Neural crest cell (in vitro differentiated cells): ENCODE data around the gene INMT. TPM values are rescaled to one million over a fixed set of nuclear protein-coding genes. Genes with fewer than 3 reads are reported as not detected.

Experiments used
- DNase-seq: peaks from one replicate; pipeline ENCODE4 v3.0.0; 2021; ENCODE audit warnings: low read depth, mixed read lengths, low spot score
- H3K27ac Mint-ChIP-seq: one replicate; pipeline ENCODE4 v1.8.0; 2021; ENCODE audit warnings: mild to moderate bottlenecking, mixed read lengths; ENCODE audit not compliant: unreplicated experiment
- H3K27me3 Mint-ChIP-seq: 2 replicates; pipeline ENCODE4 v1.8.0; 2021; ENCODE audit warnings: low read depth, mild to moderate bottlenecking, mixed read lengths
- H3K36me3 Mint-ChIP-seq: 2 replicates; pipeline ENCODE4 v1.8.0; 2021; ENCODE audit warnings: low read depth, mild to moderate bottlenecking, mixed read lengths
- H3K4me1 Mint-ChIP-seq: 2 replicates; pipeline ENCODE4 v1.8.0; 2021; ENCODE audit warnings: mixed read lengths
- H3K4me3 Mint-ChIP-seq: one replicate; pipeline ENCODE4 v1.8.0; 2021; ENCODE audit warnings: mild to moderate bottlenecking, mixed read lengths
- H3K9me3 Mint-ChIP-seq: 2 replicates; pipeline ENCODE4 v1.8.0; 2021; ENCODE audit warnings: mixed read lengths
- total RNA-seq: library from RNA; stranded (reverse); gene quantifications from 2 replicates; pipeline ENCODE4 v1.2.1, GENCODE V29; 2021
- TF ChIP-seq, protein P1 (sequence below): fragments of 200-600 bp; sonication (generic); conservative IDR thresholded peaks from 2 replicates; pipeline ENCODE4 v1.5.0; 2021; ENCODE audit warnings: antibody characterized with exemption, mild to moderate bottlenecking

Gene INMT
- total RNA-seq, 1 donor from 2014 or later, result 0.77 TPM

GRCh38 chr7:30736291-30736690 lies 15.6 kb upstream of the INMT start:
- no peak overlapping the region for H3K4me3 Mint-ChIP-seq
- TF ChIP-seq, protein P1, sequence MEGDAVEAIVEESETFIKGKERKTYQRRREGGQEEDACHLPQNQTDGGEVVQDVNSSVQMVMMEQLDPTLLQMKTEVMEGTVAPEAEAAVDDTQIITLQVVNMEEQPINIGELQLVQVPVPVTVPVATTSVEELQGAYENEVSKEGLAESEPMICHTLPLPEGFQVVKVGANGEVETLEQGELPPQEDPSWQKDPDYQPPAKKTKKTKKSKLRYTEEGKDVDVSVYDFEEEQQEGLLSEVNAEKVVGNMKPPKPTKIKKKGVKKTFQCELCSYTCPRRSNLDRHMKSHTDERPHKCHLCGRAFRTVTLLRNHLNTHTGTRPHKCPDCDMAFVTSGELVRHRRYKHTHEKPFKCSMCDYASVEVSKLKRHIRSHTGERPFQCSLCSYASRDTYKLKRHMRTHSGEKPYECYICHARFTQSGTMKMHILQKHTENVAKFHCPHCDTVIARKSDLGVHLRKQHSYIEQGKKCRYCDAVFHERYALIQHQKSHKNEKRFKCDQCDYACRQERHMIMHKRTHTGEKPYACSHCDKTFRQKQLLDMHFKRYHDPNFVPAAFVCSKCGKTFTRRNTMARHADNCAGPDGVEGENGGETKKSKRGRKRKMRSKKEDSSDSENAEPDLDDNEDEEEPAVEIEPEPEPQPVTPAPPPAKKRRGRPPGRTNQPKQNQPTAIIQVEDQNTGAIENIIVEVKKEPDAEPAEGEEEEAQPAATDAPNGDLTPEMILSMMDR, result no peak
- peaks cover 10% of the 10 kb centered on the region for H3K27me3 Mint-ChIP-seq
- no peaks in the 10 kb centered on the region for H3K9me3 Mint-ChIP-seq
- no peak for DNase-seq
- H3K36me3 Mint-ChIP-seq, result no peaks in the 10 kb centered on the region
- H3K27ac Mint-ChIP-seq, result no peak overlapping the region
- no peaks in the 10 kb centered on the region for H3K4me1 Mint-ChIP-seq

GRCh38 chr7:30738026-30738915 lies 13.7 kb upstream of the INMT start:
- DNase-seq, result no peak
- H3K4me1 Mint-ChIP-seq, result no peaks in the 10 kb centered on the region
- no peaks in the 10 kb centered on the region for H3K36me3 Mint-ChIP-seq
- H3K27ac Mint-ChIP-seq, result no peak overlapping the region
- TF ChIP-seq, protein P1, result no peak
- peaks cover 10% of the 10 kb centered on the region for H3K27me3 Mint-ChIP-seq
- no peak overlapping the region for H3K4me3 Mint-ChIP-seq
- H3K9me3 Mint-ChIP-seq, result no peaks in the 10 kb centered on the region

DNA sequence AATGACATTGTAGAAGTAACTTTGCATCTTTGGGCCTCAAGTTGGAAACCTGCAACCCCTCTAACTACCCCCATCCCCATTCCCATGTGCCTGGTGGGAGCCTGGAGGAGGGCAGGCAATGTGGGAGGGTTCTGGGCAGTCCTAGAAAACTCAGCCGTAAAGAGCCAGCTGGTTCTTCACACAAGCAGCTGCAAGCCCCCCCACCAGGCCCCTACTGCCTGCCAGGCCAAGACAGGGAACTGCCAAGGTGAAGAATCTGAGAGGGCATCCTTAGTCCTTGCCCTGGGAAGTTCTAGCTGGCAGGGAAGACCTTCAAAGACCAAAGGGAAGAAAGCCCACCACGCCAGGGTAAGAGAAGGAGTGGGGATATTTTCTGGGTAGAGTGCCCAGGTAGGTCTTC lies 12.2 kb upstream of the INMT start:
- no peaks in the 10 kb centered on the region for H3K36me3 Mint-ChIP-seq

GRCh38 chr7:30740417-30741181 lies 11.3 kb upstream of the INMT start:
- peaks cover 10% of the 10 kb centered on the region for H3K27me3 Mint-ChIP-seq
- no peaks in the 10 kb centered on the region for H3K9me3 Mint-ChIP-seq
- DNase-seq, result peak; percentile 82
- H3K36me3 Mint-ChIP-seq, result no peaks in the 10 kb centered on the region
- no peak overlapping the region for H3K27ac Mint-ChIP-seq
- H3K4me3 Mint-ChIP-seq, result no peak overlapping the region
- H3K4me1 Mint-ChIP-seq, result no peaks in the 10 kb centered on the region
- TF ChIP-seq, protein P1, result peak; percentile 99

More for the DNA sequence above, 12.2 kb upstream of the INMT start:
- DNase-seq, result no peak
- no peak overlapping the region for H3K4me3 Mint-ChIP-seq
- no peaks in the 10 kb centered on the region for H3K4me1 Mint-ChIP-seq
- peaks cover 10% of the 10 kb centered on the region for H3K27me3 Mint-ChIP-seq
- TF ChIP-seq, protein P1, result no peak
- no peak overlapping the region for H3K27ac Mint-ChIP-seq
- H3K9me3 Mint-ChIP-seq, result no peaks in the 10 kb centered on the region

DNA sequence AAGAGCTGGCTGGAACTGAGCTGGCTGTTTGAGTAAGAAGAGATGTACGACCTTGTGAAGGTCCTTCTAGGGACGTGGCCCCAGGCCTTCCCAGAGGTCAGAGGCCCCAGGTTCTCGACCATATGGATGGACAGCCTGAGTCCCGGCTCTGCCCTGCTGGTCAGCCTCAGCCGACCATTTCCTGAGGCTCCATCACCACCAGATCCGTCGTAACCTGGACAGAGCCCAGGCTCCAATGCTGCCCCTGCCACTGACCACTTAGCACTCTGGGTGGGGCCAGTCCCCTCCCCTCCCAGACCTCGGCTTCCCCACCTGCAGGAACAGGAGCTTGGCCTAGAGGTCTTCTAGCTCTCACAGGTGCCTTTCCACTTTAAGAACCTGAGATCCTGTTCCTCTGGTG lies 10.6 kb upstream of the INMT start:
- DNase-seq, result no peak
- TF ChIP-seq, protein P1, result no peak
- H3K27me3 Mint-ChIP-seq, result peaks cover 10% of the 10 kb centered on the region

More for the DNA sequence above, 10.6 kb upstream of the INMT start:
- H3K27ac Mint-ChIP-seq, result no peak overlapping the region
- H3K4me3 Mint-ChIP-seq, result no peak overlapping the region
- no peaks in the 10 kb centered on the region for H3K9me3 Mint-ChIP-seq
- no peaks in the 10 kb centered on the region for H3K36me3 Mint-ChIP-seq
- no peaks in the 10 kb centered on the region for H3K4me1 Mint-ChIP-seq
